Measurements from ENCODE around the gene FMNL1. TPM values are rescaled to one million over a fixed set of nuclear protein-coding genes. Genes with fewer than 3 reads are reported as not detected.

FMNL1 gene
- total RNA-seq, 1 donor from 2014 or later, result 2.4 TPM

DNA sequence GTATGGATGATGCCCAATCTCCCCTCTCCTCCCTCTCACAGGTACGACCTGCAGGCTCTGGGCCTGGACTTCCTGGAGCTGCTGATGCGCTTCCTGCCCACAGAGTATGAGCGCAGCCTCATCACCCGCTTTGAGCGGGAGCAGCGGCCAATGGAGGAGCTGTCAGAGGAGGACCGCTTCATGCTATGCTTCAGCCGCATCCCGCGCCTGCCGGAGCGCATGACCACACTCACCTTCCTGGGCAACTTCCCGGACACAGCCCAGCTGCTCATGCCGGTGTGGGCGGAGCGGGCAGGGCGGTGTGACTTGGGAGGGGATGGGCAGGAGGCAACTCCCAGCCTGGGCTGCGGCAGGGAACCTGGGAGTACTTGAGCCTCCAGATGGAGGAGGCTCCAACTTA lies 22.1 kb downstream of the FMNL1 start:
- Histone ChIP-seq H3K9me3 (ENCODE audit: low read depth) (no peaks in the 10 kb centered on the region), H2AFZ (replicated peaks) (no peak overlapping the region), H3K9ac (no peak overlapping the region), H3K27me3 (peaks cover 27% of the 10 kb centered on the region), H3K4me3 (no peak overlapping the region), H3K4me2 (no peak overlapping the region), H3F3A (ENCODE audit: low read depth) (peaks cover 36% of the 10 kb centered on the region), H3K4me1 (peaks cover 14% of the 10 kb centered on the region), H3K36me3 (no peaks in the 10 kb centered on the region), H3K27ac (no peak overlapping the region), H3K79me2 (ENCODE audit: low read depth) (peaks cover 5% of the 10 kb centered on the region), H4K20me1 (ENCODE audit: low read depth) (peaks cover 8% of the 10 kb centered on the region)
- no peak for DNase-seq (ENCODE audit: low spot score)
- H3K27me3 Mint-ChIP-seq (ENCODE audit: insufficient read depth, low read depth), result peaks cover 29% of the 10 kb centered on the region
- TF ChIP-seq, protein P1, sequence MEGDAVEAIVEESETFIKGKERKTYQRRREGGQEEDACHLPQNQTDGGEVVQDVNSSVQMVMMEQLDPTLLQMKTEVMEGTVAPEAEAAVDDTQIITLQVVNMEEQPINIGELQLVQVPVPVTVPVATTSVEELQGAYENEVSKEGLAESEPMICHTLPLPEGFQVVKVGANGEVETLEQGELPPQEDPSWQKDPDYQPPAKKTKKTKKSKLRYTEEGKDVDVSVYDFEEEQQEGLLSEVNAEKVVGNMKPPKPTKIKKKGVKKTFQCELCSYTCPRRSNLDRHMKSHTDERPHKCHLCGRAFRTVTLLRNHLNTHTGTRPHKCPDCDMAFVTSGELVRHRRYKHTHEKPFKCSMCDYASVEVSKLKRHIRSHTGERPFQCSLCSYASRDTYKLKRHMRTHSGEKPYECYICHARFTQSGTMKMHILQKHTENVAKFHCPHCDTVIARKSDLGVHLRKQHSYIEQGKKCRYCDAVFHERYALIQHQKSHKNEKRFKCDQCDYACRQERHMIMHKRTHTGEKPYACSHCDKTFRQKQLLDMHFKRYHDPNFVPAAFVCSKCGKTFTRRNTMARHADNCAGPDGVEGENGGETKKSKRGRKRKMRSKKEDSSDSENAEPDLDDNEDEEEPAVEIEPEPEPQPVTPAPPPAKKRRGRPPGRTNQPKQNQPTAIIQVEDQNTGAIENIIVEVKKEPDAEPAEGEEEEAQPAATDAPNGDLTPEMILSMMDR (IDR thresholded peaks at IDR 0.05), result no peak
- no peak for TF ChIP-seq EZH2phosphoT487 (IDR thresholded peaks at IDR 0.05)
- TF ChIP-seq EZH2 (IDR thresholded peaks at IDR 0.05), result no peak
- no peak overlapping the region for H3K27ac Mint-ChIP-seq
- no peaks in the 10 kb centered on the region for H3K9me3 Mint-ChIP-seq
- H3K36me3 Mint-ChIP-seq, result no peaks in the 10 kb centered on the region
- H3K4me3 Mint-ChIP-seq, result no peak overlapping the region
- peaks cover 19% of the 10 kb centered on the region for H3K4me1 Mint-ChIP-seq

DNA sequence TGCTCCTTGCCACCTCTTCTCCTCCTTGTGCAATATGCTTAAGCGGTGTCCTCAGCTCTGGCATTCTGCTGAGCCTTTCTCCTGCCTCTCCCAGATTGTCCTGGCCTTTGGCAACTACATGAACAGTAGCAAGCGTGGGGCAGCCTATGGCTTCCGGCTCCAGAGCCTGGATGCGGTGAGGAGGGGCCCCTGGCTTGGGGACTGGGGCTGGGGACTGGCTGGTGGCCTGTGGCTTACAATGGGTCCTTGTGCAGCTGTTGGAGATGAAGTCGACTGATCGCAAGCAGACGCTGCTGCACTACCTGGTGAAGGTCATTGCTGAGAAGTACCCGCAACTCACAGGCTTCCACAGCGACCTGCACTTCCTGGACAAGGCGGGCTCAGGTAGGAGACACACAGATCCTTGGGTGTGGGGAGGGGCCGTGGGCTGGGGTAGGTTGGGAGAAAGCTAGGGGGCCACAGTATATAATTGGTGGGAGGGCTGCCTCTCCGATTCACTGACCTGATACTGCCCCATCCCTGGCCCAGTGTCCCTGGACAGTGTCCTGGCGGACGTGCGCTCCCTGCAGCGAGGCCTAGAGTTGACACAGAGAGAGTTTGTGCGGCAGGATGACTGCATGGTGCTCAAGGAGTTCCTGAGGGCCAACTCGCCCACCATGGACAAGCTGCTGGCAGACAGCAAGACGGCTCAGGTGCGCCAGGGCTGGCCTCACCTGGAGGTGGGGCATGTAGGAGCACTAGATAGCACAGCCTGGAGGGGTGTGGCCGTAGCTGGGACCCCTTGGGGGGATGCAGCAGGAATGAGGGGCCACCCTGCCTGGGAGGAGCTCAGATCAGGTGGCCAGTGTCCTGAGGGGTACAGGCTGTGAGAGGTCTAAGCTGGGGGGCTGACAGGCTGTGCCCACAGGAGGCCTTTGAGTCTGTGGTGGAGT lies 23.3 kb downstream of the FMNL1 start:
- no peaks in the 10 kb centered on the region for H3K9me3 Mint-ChIP-seq
- H3K4me3 Mint-ChIP-seq, result peak overlapping the region; percentile 69
- peaks cover 21% of the 10 kb centered on the region for H3K27me3 Mint-ChIP-seq (ENCODE audit: insufficient read depth, low read depth)
- no peak for DNase-seq (ENCODE audit: low spot score)
- no peaks in the 10 kb centered on the region for H3K9me3 ChIP-seq (ENCODE audit: low read depth)
- no peak overlapping the region for H3K4me3 ChIP-seq
- H3K36me3 ChIP-seq, result no peaks in the 10 kb centered on the region
- no peak overlapping the region for H3K4me2 ChIP-seq
- no peak overlapping the region for H3K27ac Mint-ChIP-seq
- no peak overlapping the region for H3K9ac ChIP-seq
- no peaks in the 10 kb centered on the region for H3K36me3 Mint-ChIP-seq
- peaks cover 14% of the 10 kb centered on the region for H3K4me1 ChIP-seq
- peaks cover 13% of the 10 kb centered on the region for H3K4me1 Mint-ChIP-seq
- peaks cover 8% of the 10 kb centered on the region for H4K20me1 ChIP-seq (ENCODE audit: low read depth)
- H3F3A ChIP-seq (ENCODE audit: low read depth), result peaks cover 36% of the 10 kb centered on the region
- no peak overlapping the region for H3K27ac ChIP-seq
- peaks cover 15% of the 10 kb centered on the region for H3K27me3 ChIP-seq
- H2AFZ ChIP-seq (replicated peaks), result no peak overlapping the region
- TF ChIP-seq, protein P1 (IDR thresholded peaks at IDR 0.05), result no peak
- TF ChIP-seq EZH2phosphoT487 (IDR thresholded peaks at IDR 0.05) (no peak), EZH2 (IDR thresholded peaks at IDR 0.05) (no peak)
- peaks cover 16% of the 10 kb centered on the region for H3K79me2 ChIP-seq (ENCODE audit: low read depth)

DNA sequence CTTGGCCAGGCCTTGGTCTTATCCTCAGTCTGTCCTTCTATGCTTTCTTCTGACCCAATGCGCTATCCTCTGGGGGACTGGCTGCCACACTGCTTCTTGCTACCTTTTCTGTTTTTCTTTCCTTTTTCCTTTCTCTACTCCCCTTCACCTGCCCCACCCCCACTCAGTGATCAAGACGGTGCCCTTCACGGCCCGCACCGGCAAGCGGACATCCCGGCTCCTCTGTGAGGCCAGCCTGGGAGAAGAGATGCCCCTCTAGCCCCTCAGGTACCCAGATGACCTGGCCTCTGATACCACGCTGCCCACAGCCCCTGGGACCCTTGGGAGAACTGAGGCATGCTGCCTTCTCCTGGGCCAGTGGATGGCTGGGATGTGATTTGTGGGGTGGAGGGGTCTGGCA lies 24.7 kb downstream of the FMNL1 start:
- H3K4me1 ChIP-seq, result peaks cover 5% of the 10 kb centered on the region
- no peak for DNase-seq (ENCODE audit: low spot score)
- peak overlapping the region; percentile 77 for H3K4me3 ChIP-seq
- peaks cover 8% of the 10 kb centered on the region for H4K20me1 ChIP-seq (ENCODE audit: low read depth)
- Mint-ChIP-seq H3K27me3 (ENCODE audit: insufficient read depth, low read depth) (peaks cover 19% of the 10 kb centered on the region), H3K9me3 (no peaks in the 10 kb centered on the region), H3K4me3 (peak overlapping the region; percentile 91), H3K36me3 (no peaks in the 10 kb centered on the region), H3K4me1 (peaks cover 10% of the 10 kb centered on the region), H3K27ac (peak overlapping the region; percentile 15)
- peaks cover 1% of the 10 kb centered on the region for H3K27me3 ChIP-seq
- no peak overlapping the region for H3K9ac ChIP-seq
- H3K4me2 ChIP-seq, result peak overlapping the region; percentile 72
- no peak for TF ChIP-seq EZH2phosphoT487 (IDR thresholded peaks at IDR 0.05)
- TF ChIP-seq, protein P1 (IDR thresholded peaks at IDR 0.05), result no peak
- no peak for TF ChIP-seq EZH2 (IDR thresholded peaks at IDR 0.05)
- H3K27ac ChIP-seq, result no peak overlapping the region
- H2AFZ ChIP-seq (replicated peaks), result peak overlapping the region; percentile 65
- H3K36me3 ChIP-seq, result no peaks in the 10 kb centered on the region
- H3F3A ChIP-seq (ENCODE audit: low read depth), result peaks cover 25% of the 10 kb centered on the region
- no peaks in the 10 kb centered on the region for H3K9me3 ChIP-seq (ENCODE audit: low read depth)
- H3K79me2 ChIP-seq (ENCODE audit: low read depth), result peaks cover 16% of the 10 kb centered on the region

Data from neural progenitor cell (in vitro differentiated cells).